PC-3 (cell line): ENCODE data around the gene HIGD1C. TPM values are rescaled to one million over a fixed set of nuclear protein-coding genes. Genes with fewer than 3 reads are reported as not detected.

ENCODE experiments used
- ATAC-seq: fragments of 200-7000 bp; cut with Tn5 transposase; 2 replicates; pipeline ENCODE4 v1.9.1; 2020; ENCODE audit warnings: mild to moderate bottlenecking, moderate library complexity
- BruUV-seq: library from RNA; stranded (reverse); fragments of 400-500 nt; replicated peaks from 2 replicates; lab custom pipeline; 2021; lab: Mats Ljungman, UMichigan
- CTCF ChIA-PET: fragments of 300-600 bp; sonication (Branson Sonifier 250); formaldehyde crosslinking; loops from one replicate; lab custom pipeline; 2022; ENCODE audit warnings: antibody characterized with exemption; lab: Charles Lee
- POLR2A ChIA-PET: fragments of 300-600 bp; sonication (Branson Sonifier 250); formaldehyde crosslinking; loops from one replicate; lab custom pipeline; 2022; ENCODE audit warnings: antibody characterized with exemption; ENCODE audit not compliant: unreplicated experiment; lab: Charles Lee
- DNase-seq: peaks from one replicate; pipeline ENCODE4 v3.0.0-alpha.2; 2015
- H2AFZ ChIP-seq: fragments of 300-600 bp; sonication (generic); 2 replicates; pipeline ENCODE4 v1.6.0; 2016; ENCODE audit warnings: antibody characterized with exemption, low read length
- H3F3A ChIP-seq: fragments of 300-600 bp; sonication (generic); one replicate; pipeline ENCODE4 v1.6.0; 2017; ENCODE audit warnings: antibody characterized with exemption, low read length, control low read depth, mild to moderate bottlenecking; ENCODE audit not compliant: unreplicated experiment
- H3K27ac ChIP-seq: fragments of 300-600 bp; sonication (generic); 2 replicates; pipeline ENCODE4 v1.5.1; 2016; ENCODE audit warnings: mild to moderate bottlenecking, low read length
- H3K27me3 ChIP-seq: fragments of 300-600 bp; sonication (generic); 2 replicates; pipeline ENCODE4 v1.6.1; 2016; ENCODE audit warnings: low read length, mixed read lengths
- H3K36me3 ChIP-seq: fragments of 300-600 bp; sonication (generic); 2 replicates; pipeline ENCODE4 v1.6.1; 2016; ENCODE audit warnings: low read depth, mixed run types, low read length, mixed read lengths
- H3K4me1 ChIP-seq: fragments of 300-600 bp; sonication (generic); 2 replicates; pipeline ENCODE4 v1.5.1; 2016; ENCODE audit warnings: low read length; ENCODE audit not compliant: insufficient read depth
- H3K4me2 ChIP-seq: fragments of 300-600 bp; sonication (generic); 2 replicates; pipeline ENCODE4 v1.6.0; 2016; ENCODE audit warnings: low read length
- H3K4me3 ChIP-seq: fragments of 300-600 bp; sonication (generic); 2 replicates; pipeline ENCODE4 v1.5.1; 2016; ENCODE audit warnings: mild to moderate bottlenecking, low read length, mixed read lengths
- H3K79me2 ChIP-seq: fragments of 300-600 bp; sonication (generic); 2 replicates; pipeline ENCODE4 v1.6.1; 2017; ENCODE audit warnings: low read length, mixed read lengths
- H3K9ac ChIP-seq: fragments of 300-600 bp; sonication (generic); 2 replicates; pipeline ENCODE4 v1.6.0; 2016; ENCODE audit warnings: mild to moderate bottlenecking, low read length
- H3K9me2 ChIP-seq: fragments of 300-600 bp; sonication (generic); replicated peaks from 2 replicates; pipeline ENCODE4 v1.6.1; 2016; ENCODE audit warnings: mixed run types, low read length, mixed read lengths
- H3K9me3 ChIP-seq: fragments of 300-600 bp; sonication (generic); 2 replicates; pipeline ENCODE4 v1.6.1; 2016; ENCODE audit warnings: low read length, mixed read lengths
- H4K20me1 ChIP-seq: fragments of 300-600 bp; sonication (generic); 2 replicates; pipeline ENCODE4 v1.6.1; 2016; ENCODE audit warnings: low read length, mixed read lengths
- CTCF ChIP-seq: fragments of 300-600 bp; sonication (generic); conservative IDR thresholded peaks from 2 replicates; pipeline ENCODE4 v1.5.1; 2017; ENCODE audit warnings: antibody characterized with exemption, low read depth, mild to moderate bottlenecking, low read length
- EZH2 ChIP-seq: fragments of 300-600 bp; sonication (generic); IDR thresholded peaks from one replicate; pipeline ENCODE4 v1.6.1; 2017; ENCODE audit warnings: antibody characterized with exemption, mild to moderate bottlenecking, low read length; ENCODE audit not compliant: unreplicated experiment
- EZH2phosphoT487 ChIP-seq: fragments of 300-600 bp; sonication (generic); IDR thresholded peaks from 2 replicates; pipeline ENCODE4 v1.6.1; 2018; ENCODE audit warnings: mild to moderate bottlenecking, antibody characterized with exemption, low read length, borderline replicate concordance
- intact Hi-C: fragments of 100-400 bp; cut with micrococcal nuclease; formaldehyde crosslinking; loops from 2 replicates; pipeline ENCODE4 v1.9.0; 2023
- total RNA-seq: library from RNA; depleted of rRNA; stranded (reverse); fragments of >200 nt; gene quantifications from 2 replicates; pipeline ENCODE4 v1.2.3, GENCODE V29; 2014

HIGD1C gene
- total RNA-seq, 1 experiment from 2014 or later = not detected

GRCh38 chr12:50955288-50955687 lies 2.9 kb downstream of the HIGD1C start:
- ChIA-PET POLR2A (no interaction called here), CTCF (no interaction called here)
- Histone ChIP-seq H3K4me2 (no peak overlapping the region), H3K9ac (no peak overlapping the region), H3K36me3 (no peaks in the 10 kb centered on the region), H3K79me2 (no peaks in the 10 kb centered on the region), H3K27ac (no peak overlapping the region), H3K27me3 (no peaks in the 10 kb centered on the region), H3K9me2 (no peaks in the 10 kb centered on the region), H3F3A (no peaks in the 10 kb centered on the region), H3K4me3 (no peak overlapping the region), H3K4me1 (no peaks in the 10 kb centered on the region), H4K20me1 (no peaks in the 10 kb centered on the region), H2AFZ (no peak overlapping the region), H3K9me3 (no peaks in the 10 kb centered on the region)
- ATAC-seq = no peak
- no TSS peak for BruUV-seq
- intact Hi-C loops = no loop called here
- DNase-seq = no peak
- TF ChIP-seq CTCF = no peak
- no peak for TF ChIP-seq EZH2phosphoT487
- TF ChIP-seq EZH2 = no peak

- Histone ChIP-seq H3K36me3 (no peaks in the 10 kb centered on the region), H3K9me3 (no peaks in the 10 kb centered on the region), H3K27ac (no peak overlapping the region), H2AFZ (no peak overlapping the region), H3F3A (no peaks in the 10 kb centered on the region), H3K4me3 (no peak overlapping the region), H3K79me2 (no peaks in the 10 kb centered on the region), H3K27me3 (no peaks in the 10 kb centered on the region), H4K20me1 (no peaks in the 10 kb centered on the region), H3K9ac (no peak overlapping the region), H3K9me2 (no peaks in the 10 kb centered on the region), H3K4me2 (no peak overlapping the region), H3K4me1 (no peaks in the 10 kb centered on the region)
- CTCF ChIA-PET = no interaction called here
- TF ChIP-seq CTCF (no peak), EZH2 (no peak), EZH2phosphoT487 (no peak)
- intact Hi-C loops = no loop called here
- DNase-seq (no peak), ATAC-seq (no peak)
- BruUV-seq = no TSS peak
- POLR2A ChIA-PET = no interaction called here
Measured at GRCh38 chr12:50955697-50956096, 3.4 kb downstream of the HIGD1C start.

GRCh38 chr12:50960130-50960529 lies 7.8 kb downstream of the HIGD1C start:
- CTCF ChIA-PET = no interaction called here

More at GRCh38 chr12:50960130-50960529, 7.8 kb downstream of the HIGD1C start:
- no peaks in the 10 kb centered on the region for H4K20me1 ChIP-seq
- H3K36me3 ChIP-seq = no peaks in the 10 kb centered on the region
- H3K79me2 ChIP-seq = no peaks in the 10 kb centered on the region
- H3K9ac ChIP-seq = no peak overlapping the region
- no peaks in the 10 kb centered on the region for H3K9me3 ChIP-seq
- H3K4me2 ChIP-seq = no peak overlapping the region
- TF ChIP-seq CTCF (no peak), EZH2 (no peak), EZH2phosphoT487 (no peak)
- ATAC-seq (no peak), DNase-seq (no peak)
- no peak overlapping the region for H3K4me3 ChIP-seq
- POLR2A ChIA-PET = interaction anchor here (0.6 kb wide), 1 partner anchor 403 kb away, joined by 3 read pairs; no protein-coding TSS in a partner anchor
- no peak overlapping the region for H3K27ac ChIP-seq
- no peaks in the 10 kb centered on the region for H3K27me3 ChIP-seq
- BruUV-seq = no TSS peak
- intact Hi-C loops = no loop called here
- no peak overlapping the region for H2AFZ ChIP-seq
- H3F3A ChIP-seq = no peaks in the 10 kb centered on the region
- peaks cover 12% of the 10 kb centered on the region for H3K4me1 ChIP-seq
- H3K9me2 ChIP-seq = no peaks in the 10 kb centered on the region
